Measurements from ENCODE around the gene MSH3.

DNA sequence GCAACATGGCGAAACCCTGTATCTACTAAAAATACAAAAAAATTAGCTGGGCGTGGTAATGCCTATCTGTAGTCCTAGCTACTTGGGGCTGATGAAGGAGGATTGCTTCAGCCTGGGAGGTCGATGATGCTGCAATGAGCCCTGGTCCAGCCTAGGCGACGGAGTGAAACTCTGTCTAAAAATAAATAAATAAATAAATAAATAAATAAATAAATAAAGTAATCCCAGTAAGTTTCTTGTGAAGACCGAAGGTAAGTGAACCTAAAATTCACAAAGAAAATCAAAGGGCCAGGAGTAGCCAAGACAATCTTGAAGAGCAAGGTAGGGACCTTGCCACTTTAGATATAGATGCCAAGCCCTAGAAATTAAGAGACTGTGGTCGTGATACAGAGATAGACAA, 68.5 kb downstream of the MSH3 start:
- TF ChIP-seq, protein P1, sequence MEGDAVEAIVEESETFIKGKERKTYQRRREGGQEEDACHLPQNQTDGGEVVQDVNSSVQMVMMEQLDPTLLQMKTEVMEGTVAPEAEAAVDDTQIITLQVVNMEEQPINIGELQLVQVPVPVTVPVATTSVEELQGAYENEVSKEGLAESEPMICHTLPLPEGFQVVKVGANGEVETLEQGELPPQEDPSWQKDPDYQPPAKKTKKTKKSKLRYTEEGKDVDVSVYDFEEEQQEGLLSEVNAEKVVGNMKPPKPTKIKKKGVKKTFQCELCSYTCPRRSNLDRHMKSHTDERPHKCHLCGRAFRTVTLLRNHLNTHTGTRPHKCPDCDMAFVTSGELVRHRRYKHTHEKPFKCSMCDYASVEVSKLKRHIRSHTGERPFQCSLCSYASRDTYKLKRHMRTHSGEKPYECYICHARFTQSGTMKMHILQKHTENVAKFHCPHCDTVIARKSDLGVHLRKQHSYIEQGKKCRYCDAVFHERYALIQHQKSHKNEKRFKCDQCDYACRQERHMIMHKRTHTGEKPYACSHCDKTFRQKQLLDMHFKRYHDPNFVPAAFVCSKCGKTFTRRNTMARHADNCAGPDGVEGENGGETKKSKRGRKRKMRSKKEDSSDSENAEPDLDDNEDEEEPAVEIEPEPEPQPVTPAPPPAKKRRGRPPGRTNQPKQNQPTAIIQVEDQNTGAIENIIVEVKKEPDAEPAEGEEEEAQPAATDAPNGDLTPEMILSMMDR (IDR thresholded peaks at IDR 0.05; ENCODE audit: low read depth, low read length), result no peak
- TF ChIP-seq EZH2phosphoT487 (IDR thresholded peaks at IDR 0.05; ENCODE audit: low read depth), result no peak

Data from OCI-LY3 (cell line).